HCT116 (cell line): ENCODE results near the gene PSME3IP1. TPM values are rescaled to one million over a fixed set of nuclear protein-coding genes. Genes with fewer than 3 reads are reported as not detected.

Source experiments
- ATAC-seq: fragments of 200-7000 bp; cut with Tn5 transposase; 2 replicates; pipeline ENCODE4 v1.9.1; 2020; ENCODE audit warnings: mild to moderate bottlenecking, moderate library complexity
- BruUV-seq: library from RNA; stranded (reverse); fragments of 400-500 nt; replicated peaks from 2 replicates; lab custom pipeline; 2021; lab: Mats Ljungman, UMichigan
- CTCF ChIA-PET: fragments of 300-600 bp; sonication (Branson Sonifier 250); formaldehyde crosslinking; loops from one replicate; lab custom pipeline; 2021; ENCODE audit warnings: antibody characterized with exemption; lab: Charles Lee
- POLR2A ChIA-PET: fragments of 300-600, 350-600 bp; sonication (Branson Sonifier 250); formaldehyde crosslinking; loops from one replicate; lab custom pipeline; 2021; ENCODE audit warnings: antibody characterized with exemption; lab: Charles Lee
- RAD21 ChIA-PET, 2 experiments: fragments of 300-600 bp; sonication (Branson Sonifier 250); formaldehyde crosslinking; loops; one replicate each; lab custom pipeline; 2023; ENCODE audit warnings: low total read pairs in 2 of 2; ENCODE audit not compliant: uncharacterized antibody in 2 of 2, unreplicated experiment in 2 of 2, low non-redundant PET in 1 of 2; lab: Charles Lee
- DNase-seq: peaks from one replicate; pipeline ENCODE4 v3.0.0-alpha.2; 2010; ENCODE audit warnings: low read depth, low spot score
- H2AFZ ChIP-seq: fragments of 200-600 bp; shearing (Covaris generic), sonication (generic); 2 replicates; pipeline ENCODE4 v1.6.1; 2017; ENCODE audit warnings: low read depth, mixed run types, mixed read lengths, antibody characterized with exemption, low read length; ENCODE audit not compliant: poor library complexity, severe bottlenecking
- H3K27ac ChIP-seq: 2 replicates; pipeline ENCODE4 v1.5.1; 2012; ENCODE audit warnings: low read depth, low read length
- H3K27me3 ChIP-seq: fragments of 200-600 bp; sonication (generic); 2 replicates; pipeline ENCODE4 v1.6.1; 2016; ENCODE audit warnings: mixed run types, low read length, mixed read lengths; ENCODE audit not compliant: insufficient read depth
- H3K36me3 ChIP-seq, 2 experiments: fragments of 200-500 bp in 1 of 2; fragments of 200-600 bp in 1 of 2; sonication (Bioruptor generic) in 1 of 2; sonication (generic) in 1 of 2; 2 replicates each; pipeline versions ENCODE4 v1.5.1 to v1.6.1; 2014 to 2016; ENCODE audit warnings: low read length in 2 of 2, inconsistent platforms in 1 of 2, mixed read lengths in 1 of 2, mixed run types in 1 of 2; ENCODE audit not compliant: insufficient read depth in 2 of 2, control insufficient read depth in 1 of 2
- H3K4me1 ChIP-seq, 2 experiments: fragments of 200-600 bp in 1 of 2; sonication (generic) in 1 of 2; 2 replicates each; pipeline versions ENCODE4 v1.5.1 to v1.6.1; 2012 to 2017; ENCODE audit warnings: low read length in 2 of 2, inconsistent platforms in 1 of 2, mild to moderate bottlenecking in 1 of 2, mixed read lengths in 1 of 2, mixed run types in 1 of 2, moderate library complexity in 1 of 2; ENCODE audit not compliant: insufficient read depth in 2 of 2, control insufficient read depth in 1 of 2
- H3K4me2 ChIP-seq: fragments of 200-600 bp; sonication (generic); 2 replicates; pipeline ENCODE4 v1.6.1; 2017; ENCODE audit warnings: mixed run types, low read length, mixed read lengths
- H3K4me3 ChIP-seq, 2 experiments: fragments of 200-600 bp in 1 of 2; sonication (generic) in 1 of 2; replicated peaks in 1 of 2; 2 replicates each; pipeline ENCODE4 v1.5.1; 2011 to 2016; ENCODE audit warnings: low read length in 2 of 2, control low read depth in 1 of 2, low read depth in 1 of 2, mild to moderate bottlenecking in 1 of 2, mixed read lengths in 1 of 2, mixed run types in 1 of 2
- H3K79me2 ChIP-seq: fragments of 200-600 bp; sonication (generic); 2 replicates; pipeline ENCODE4 v1.6.1; 2017; ENCODE audit warnings: mild to moderate bottlenecking, mixed run types, low read length, moderate library complexity, mixed read lengths; ENCODE audit not compliant: insufficient read depth
- H3K9ac ChIP-seq: fragments of 200-600 bp; sonication (generic); 2 replicates; pipeline ENCODE4 v1.6.1; 2016; ENCODE audit warnings: low read length, mixed read lengths
- H3K9me2 ChIP-seq: fragments of 200-600 bp; sonication (generic), shearing (Covaris generic); 2 replicates; pipeline ENCODE4 v1.6.1; 2017; ENCODE audit warnings: mixed run types, mild to moderate bottlenecking, moderate library complexity; ENCODE audit not compliant: insufficient read depth
- H3K9me3 ChIP-seq, 2 experiments: fragments of 200-500 bp in 1 of 2; fragments of 200-600 bp in 1 of 2; sonication (Bioruptor generic) in 1 of 2; sonication (generic) in 1 of 2; 2 replicates each; pipeline ENCODE4 v1.6.1; 2014 to 2017; ENCODE audit warnings: low read length in 2 of 2, mixed read lengths in 2 of 2, inconsistent platforms in 1 of 2, low read depth in 1 of 2, mild to moderate bottlenecking in 1 of 2, mixed run types in 1 of 2, moderate library complexity in 1 of 2; ENCODE audit not compliant: control insufficient read depth in 1 of 2, insufficient read depth in 1 of 2
- H4K20me1 ChIP-seq: fragments of 200-600 bp; sonication (generic), shearing (Covaris generic); 2 replicates; pipeline ENCODE4 v1.6.1; 2017; ENCODE audit warnings: mixed run types, mild to moderate bottlenecking, moderate library complexity; ENCODE audit not compliant: insufficient read depth
- ELF1 ChIP-seq: IDR thresholded peaks from 2 replicates; pipeline ENCODE4 v1.6.1; 2012; ENCODE audit warnings: low read depth, borderline replicate concordance
- EZH2phosphoT487 ChIP-seq: fragments of 200-600 bp; IDR thresholded peaks from 2 replicates; pipeline ENCODE4 v1.6.1; 2018; ENCODE audit warnings: antibody characterized with exemption, borderline replicate concordance
- SIN3A ChIP-seq: IDR thresholded peaks from 2 replicates; pipeline ENCODE4 v1.6.1; 2012; ENCODE audit warnings: low read depth
- ZFX ChIP-seq: fragments of 450-650 bp; IDR thresholded peaks from 2 replicates; pipeline ENCODE4 v1.6.1; 2017
- intact Hi-C: fragments of 100-400 bp; cut with micrococcal nuclease; formaldehyde crosslinking; loops from 2 replicates; pipeline ENCODE4 v1.10.0; 2022
- total RNA-seq: library from RNA; stranded (reverse); gene quantifications from one replicate; pipeline ENCODE4 v1.2.1, GENCODE V29; 2021; ENCODE audit not compliant: unreplicated experiment
- TF ChIP-seq, protein P1 (sequence below): IDR thresholded peaks from 2 replicates; pipeline ENCODE4 v1.6.1; 2011; ENCODE audit warnings: mild to moderate bottlenecking, low read length, moderate library complexity; ENCODE audit not compliant: insufficient replicate concordance; ENCODE audit errors: extremely low read depth
- TF ChIP-seq, protein P2 (sequence below): IDR thresholded peaks from 2 replicates; pipeline ENCODE4 v1.6.1; 2012

Gene PSME3IP1
- total RNA-seq, 1 experiment from 2014 or later, result 88.5 TPM

DNA sequence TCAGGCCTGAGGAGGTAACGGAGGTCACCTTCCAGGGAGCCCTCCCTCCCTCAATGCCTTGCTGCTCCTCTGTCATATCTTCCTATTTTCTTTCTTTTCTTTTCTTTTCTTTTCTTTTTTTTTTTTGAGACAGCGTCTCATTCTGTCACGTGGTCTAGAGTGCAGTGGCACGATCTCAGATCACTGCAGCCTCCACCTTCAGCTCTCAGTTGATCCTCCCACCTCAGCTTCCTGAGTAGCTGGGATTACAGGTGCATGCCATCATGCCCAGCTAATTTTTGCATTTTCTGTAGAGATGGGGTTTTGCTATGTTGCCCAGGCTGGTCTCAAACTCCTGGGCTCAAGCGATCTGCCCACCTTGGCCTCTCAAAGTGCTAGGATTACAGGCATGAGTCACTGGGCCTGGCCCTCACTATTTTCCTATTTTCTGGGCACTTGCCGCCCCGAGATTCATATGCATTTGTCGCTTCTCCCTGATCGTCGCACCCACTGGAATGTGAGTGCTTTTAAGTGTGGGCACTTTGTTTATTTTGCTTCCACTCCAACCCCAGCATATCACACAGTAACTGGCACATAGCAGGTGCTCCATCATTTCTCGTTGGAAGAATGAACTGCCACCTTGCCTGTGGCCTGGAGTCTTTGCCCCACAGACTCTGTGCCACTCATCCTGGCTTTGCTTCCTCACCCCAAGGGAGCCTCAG, 61.7 kb downstream of the PSME3IP1 start:
- no peak overlapping the region for H3K4me3 ChIP-seq
- no peaks in the 10 kb centered on the region for H3K79me2 ChIP-seq
- no peaks in the 10 kb centered on the region for H3K36me3 ChIP-seq
- ChIA-PET POLR2A (no interaction called here), CTCF (no interaction called here), RAD21 (no interaction called here)
- DNase-seq, result no peak
- no peak overlapping the region for H3K9ac ChIP-seq
- H2AFZ ChIP-seq, result no peak overlapping the region
- H3K9me3 ChIP-seq, result no peaks in the 10 kb centered on the region
- ATAC-seq, result no peak
- no TSS peak for BruUV-seq
- H3K4me2 ChIP-seq, result no peak overlapping the region
- no peak overlapping the region for H3K27ac ChIP-seq
- intact Hi-C loops, result no loop called here
- no peaks in the 10 kb centered on the region for H3K4me1 ChIP-seq
- TF ChIP-seq ZFX (no peak), SIN3A (no peak), ELF1 (no peak), EZH2phosphoT487 (no peak)
- TF ChIP-seq, protein P1, sequence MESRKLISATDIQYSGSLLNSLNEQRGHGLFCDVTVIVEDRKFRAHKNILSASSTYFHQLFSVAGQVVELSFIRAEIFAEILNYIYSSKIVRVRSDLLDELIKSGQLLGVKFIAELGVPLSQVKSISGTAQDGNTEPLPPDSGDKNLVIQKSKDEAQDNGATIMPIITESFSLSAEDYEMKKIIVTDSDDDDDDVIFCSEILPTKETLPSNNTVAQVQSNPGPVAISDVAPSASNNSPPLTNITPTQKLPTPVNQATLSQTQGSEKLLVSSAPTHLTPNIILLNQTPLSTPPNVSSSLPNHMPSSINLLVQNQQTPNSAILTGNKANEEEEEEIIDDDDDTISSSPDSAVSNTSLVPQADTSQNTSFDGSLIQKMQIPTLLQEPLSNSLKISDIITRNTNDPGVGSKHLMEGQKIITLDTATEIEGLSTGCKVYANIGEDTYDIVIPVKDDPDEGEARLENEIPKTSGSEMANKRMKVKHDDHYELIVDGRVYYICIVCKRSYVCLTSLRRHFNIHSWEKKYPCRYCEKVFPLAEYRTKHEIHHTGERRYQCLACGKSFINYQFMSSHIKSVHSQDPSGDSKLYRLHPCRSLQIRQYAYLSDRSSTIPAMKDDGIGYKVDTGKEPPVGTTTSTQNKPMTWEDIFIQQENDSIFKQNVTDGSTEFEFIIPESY, result no peak
- TF ChIP-seq, protein P2, sequence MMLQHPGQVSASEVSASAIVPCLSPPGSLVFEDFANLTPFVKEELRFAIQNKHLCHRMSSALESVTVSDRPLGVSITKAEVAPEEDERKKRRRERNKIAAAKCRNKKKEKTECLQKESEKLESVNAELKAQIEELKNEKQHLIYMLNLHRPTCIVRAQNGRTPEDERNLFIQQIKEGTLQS, result no peak
- H3K27me3 ChIP-seq, result no peaks in the 10 kb centered on the region
- H3K9me2 ChIP-seq, result no peaks in the 10 kb centered on the region
- no peaks in the 10 kb centered on the region for H4K20me1 ChIP-seq
